Mucosa of gallbladder (tissue), 1 donor: ENCODE results near the gene CYP26B1. TPM values are rescaled to one million over a fixed set of nuclear protein-coding genes. Genes with fewer than 3 reads are reported as not detected.

Experiments
- DNase-seq: peaks from one replicate; pipeline ENCODE4 v3.0.0-alpha.2; 2020; ENCODE audit warnings: low spot score
- total RNA-seq: library from RNA; stranded (reverse); gene quantifications from one replicate; pipeline ENCODE4 v1.2.1, GENCODE V29; 2021
- donor health status: DM: no; HTN: no; CAD: no.

CYP26B1 gene
- total RNA-seq, 1 donor from 2014 or later, result 2.2 TPM

- DNase-seq, result no peak
These were observed 6.8 kb upstream of the CYP26B1 start for GRCh38 chr2:72154386-72154975.

- DNase-seq, result no peak
These were observed 6.3 kb upstream of the CYP26B1 start for GRCh38 chr2:72153924-72154323.

DNA sequence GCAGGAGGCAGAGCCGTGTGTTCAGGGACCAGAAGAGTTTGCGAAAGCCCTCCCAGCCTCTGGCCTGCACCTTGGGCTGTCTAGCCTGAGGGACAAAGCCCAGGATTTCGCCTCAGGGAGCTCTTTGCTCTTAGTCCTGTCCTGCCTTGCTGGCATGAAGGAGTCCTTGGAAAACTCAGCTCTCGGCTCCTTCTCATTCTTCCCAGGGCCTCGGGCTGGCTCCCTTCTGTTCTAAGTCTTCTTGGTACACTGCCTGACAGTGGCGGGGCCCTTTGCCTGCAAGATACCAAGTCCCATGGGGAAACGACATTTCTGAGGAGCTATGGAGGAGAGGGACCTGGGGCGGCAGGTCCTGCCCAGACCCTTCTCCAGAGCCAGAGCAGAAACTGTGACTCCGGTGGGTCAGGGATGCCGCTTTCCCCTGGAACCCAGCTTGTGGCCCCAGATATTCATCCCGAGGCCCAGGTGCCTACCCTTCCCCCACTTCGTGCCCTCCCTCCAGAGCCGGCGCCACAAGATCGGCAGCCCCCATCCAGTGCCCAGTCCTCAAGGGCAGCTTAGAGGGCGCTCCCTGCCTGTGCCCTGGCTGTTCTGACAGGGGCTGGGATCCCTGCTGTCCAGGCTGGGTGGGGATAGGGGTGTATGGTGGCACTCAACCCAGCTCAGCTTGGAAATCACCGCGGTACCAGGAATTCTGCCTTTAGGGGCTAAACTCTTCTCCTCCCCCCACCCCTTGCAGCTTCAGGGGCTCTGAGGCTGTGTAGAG is 5.5 kb upstream of the CYP26B1 start:
- peak; percentile 7 for DNase-seq

- DNase-seq, result peak; percentile 6
These were observed 3.2 kb upstream of the CYP26B1 start for GRCh38 chr2:72150861-72151356.

- DNase-seq, result peak; percentile 84
These were observed 2.6 kb upstream of the CYP26B1 start for GRCh38 chr2:72150157-72150860.

- peak; percentile 12 for DNase-seq
These were observed 2.0 kb upstream of the CYP26B1 start for GRCh38 chr2:72149556-72150156.

GRCh38 chr2:72148837-72149555 is 1.3 kb upstream of the CYP26B1 start:
- peak; percentile 24 for DNase-seq

DNA sequence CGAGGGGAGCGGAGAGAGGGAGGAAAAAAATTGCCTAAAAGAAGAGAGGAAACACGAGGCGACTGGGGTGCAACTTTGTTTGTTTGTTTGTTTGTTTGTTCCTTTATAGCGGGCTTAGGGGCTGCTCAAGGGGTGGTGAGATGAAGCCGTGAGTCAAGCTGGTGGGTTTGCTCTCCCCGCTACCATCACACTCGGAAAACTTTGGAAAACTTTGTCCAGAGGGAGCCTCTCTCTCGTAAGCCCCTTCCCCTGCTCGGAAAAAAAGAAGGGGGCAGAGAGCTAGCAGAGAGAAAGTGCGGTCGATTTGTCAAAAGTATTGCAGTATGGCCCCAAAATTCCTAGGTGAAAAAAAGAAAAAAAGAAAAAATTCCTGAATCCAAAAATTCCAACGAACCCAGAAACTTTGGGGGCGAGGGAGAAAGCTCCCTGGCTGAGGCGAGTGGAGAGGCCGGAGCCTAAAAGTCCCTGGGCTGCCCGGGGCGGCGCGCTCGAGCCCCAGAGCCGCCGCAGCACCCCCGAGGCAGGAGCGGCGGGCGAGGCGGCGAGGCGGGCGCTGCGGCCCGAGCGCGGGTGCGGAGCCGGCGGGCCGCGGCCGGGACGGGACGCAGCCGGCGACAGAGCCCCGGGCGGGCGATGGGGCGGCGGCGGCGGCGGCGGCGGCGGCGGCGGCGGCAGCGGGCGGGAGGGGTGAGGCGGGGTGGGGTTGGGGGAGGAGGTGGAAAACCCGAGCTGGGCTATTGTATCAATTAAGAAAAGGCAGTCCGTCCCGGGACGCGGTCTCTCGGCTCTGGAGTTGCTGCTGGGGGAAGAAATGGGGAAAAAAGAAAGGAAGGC is 558 bp upstream of the CYP26B1 start:
- no peak for DNase-seq

- DNase-seq, result no peak
These were observed 1.0 kb downstream of the CYP26B1 start for GRCh38 chr2:72146347-72147302.

DNA sequence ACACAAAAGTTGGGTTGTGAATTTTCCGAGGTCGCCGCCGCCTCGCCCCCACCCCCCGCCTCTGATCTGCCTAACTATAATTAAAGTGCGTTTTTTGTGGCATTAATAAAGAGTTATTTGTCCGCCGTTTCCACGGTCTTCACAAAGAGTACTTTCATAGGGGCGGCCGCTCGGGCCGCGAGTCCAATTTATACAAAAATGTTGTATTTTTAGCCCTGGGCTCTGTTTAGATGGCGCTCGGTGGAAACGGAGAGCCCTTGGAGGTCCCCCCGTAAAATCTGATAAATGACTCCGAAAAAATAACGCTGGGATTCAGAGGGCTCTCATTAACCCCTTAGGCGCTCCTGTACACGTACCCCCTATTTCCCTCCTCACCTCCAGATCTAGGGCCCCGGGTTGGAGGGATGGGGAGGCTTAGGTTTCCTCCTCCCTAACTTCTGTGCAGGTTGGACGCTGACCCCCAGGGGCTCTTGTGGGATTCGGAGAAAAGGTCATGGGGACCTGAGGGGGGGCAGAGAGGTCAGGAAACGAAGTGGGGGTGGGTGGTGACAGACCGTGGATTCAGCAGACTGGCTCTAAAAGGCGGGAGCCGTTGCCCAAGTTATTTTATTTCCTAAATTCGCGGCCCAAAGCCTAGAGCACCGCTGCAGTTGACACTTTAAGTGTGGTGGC is 1.9 kb downstream of the CYP26B1 start:
- peak; percentile 8 for DNase-seq

DNA sequence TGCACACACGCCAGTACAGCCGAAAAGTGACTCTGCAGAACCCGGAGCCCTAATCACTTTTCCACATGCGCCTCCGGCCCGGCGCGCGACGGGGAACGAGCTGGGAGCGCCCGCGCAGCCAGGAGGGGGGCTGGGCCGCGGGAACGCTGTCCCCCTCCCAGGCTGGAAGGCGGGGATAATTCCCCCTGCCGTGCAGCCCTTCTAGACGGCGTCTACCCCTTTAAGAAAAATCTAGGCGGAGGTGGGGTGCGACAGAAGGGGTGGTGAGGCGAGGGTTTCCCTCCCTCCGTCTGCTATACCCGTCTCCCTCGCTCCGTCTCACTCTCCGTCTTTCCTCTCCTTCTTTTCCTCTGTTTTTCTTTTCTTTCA is 2.4 kb downstream of the CYP26B1 start:
- DNase-seq, result no peak

DNA sequence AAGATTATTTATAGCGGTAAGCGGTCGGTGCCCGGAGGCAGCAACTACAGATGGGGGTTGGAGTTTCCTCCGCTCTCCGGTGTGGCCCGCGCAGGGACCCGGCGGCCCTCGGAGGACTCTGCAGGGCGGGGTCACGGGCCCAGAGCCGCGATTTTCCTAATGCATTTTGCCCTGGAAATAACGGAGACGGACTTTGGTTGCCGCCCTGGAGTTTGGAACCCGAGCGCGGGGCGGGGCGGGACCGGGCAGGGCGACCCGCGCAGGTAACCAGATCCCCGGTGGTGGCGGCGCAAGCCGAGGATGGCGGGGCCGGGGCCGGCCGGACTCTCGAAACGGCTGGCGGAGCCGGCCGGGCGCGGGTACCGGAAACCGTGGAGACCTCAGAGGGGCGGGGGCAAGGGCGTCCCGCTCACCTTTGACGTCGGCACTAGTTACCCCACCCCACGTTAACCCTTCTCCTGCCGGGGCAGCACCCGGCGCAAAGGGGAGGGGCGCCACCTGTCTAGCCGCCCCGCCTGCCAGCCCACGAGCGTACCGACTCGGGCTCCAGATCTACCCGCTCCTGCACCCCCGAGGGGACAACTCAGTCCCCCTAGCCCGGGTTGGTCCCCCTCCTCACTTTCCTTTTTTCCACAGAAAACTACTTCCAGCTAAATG is 2.9 kb downstream of the CYP26B1 start:
- DNase-seq, result peak; percentile 9

DNA sequence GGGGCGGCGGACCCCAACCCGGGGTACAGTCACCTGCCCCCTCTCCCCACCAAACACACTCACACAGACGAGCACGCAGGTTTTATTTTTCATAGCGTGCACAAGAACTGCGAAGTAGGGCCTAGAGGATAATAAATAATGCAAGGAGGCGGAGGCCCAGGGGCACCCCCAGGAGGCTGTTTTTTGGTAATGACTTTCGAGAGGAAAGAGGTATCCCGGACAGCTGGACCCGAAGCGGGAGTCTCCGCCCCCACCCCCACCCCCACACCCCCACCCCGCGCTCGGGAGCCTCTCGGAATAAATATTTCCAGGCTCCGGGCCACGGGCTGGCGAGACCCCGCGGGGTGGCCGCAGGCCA is 3.4 kb downstream of the CYP26B1 start:
- DNase-seq, result peak; percentile 9

DNA sequence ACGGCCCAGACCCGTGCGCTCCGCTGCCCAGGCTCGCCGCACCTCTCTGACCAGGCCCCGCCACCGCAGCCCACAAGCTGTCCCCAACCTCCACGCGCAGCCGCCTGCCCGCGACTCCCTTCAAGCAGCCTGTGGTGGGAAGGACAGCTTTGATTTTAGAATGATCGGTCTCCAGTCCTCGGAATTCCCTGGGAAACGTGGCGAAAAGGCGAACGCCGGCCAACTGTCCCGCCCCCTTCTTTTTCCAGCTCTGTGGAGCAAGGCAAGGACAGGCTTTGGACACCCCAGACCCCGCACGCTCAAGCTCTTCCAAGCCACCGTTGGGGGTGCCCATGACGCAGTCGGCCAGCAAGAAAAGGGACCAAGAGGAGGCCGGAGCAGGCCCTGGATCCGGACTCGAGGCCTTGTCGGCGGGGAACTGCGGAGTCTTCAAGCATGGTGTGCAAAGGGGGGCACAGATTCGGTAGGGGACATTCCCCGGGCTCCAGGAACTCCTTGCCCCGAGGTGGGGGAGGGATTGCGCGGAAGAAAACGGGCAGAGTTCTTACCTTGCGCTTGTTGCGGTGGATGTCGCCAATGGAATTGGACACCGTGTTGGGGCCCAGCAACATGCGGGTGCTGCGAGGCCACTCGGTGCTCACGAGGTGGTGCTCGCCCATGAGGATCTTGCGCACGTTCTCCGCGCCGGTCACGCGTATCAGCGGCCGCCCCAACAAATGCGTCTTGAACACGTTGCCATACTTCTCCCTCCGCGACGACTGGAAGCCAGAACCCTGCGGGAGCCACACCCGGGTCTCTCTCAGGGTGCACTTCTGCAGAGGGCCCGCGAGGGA is 4.0 kb downstream of the CYP26B1 start:
- peak; percentile 9 for DNase-seq

DNA sequence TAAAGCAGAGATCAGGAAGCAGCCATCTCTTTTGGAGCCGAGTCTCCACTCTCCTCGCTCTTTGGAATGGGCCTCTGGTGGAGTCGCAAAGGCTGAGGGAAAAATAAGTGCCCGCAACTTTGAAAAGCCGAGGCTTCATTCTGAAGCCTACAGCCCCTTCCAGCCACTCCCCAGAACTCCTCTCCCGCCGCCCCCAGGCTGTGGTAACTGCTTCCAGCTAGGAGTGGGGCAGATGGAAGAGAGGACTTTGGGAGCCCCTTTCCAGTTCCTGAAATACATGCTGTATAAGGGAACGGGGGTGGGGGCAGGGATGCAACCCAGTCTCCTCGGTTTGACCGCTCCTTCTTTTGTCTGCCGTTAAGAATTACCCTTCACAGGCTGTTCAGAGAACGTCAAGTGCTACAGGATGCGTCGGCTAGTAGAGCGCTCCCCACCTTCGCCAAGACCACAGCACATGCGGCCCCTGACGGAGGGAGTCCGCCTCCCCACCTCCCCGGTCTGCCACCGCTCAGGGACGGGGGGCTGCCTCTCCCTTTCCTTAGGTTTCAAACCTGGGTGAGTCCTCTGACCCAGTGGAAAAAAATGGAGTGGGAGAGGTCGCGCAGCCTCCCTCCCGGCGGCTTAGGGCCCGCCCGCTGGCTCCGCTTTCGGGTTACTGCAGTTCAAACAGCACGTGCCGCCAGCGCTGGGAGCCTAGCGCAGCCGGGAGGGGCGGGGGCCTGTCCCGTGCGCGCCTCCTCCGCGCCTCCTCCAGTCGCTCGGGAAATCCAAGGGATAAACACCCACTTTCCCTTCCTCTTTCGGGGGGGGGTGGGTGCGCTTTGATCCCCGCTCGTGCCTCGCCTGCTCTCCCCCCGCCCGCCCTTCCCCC is 4.9 kb downstream of the CYP26B1 start:
- DNase-seq, result peak; percentile 53

- DNase-seq, result no peak
These were observed 5.7 kb downstream of the CYP26B1 start for GRCh38 chr2:72141881-72142451.
